HuH-7 (cell line): ENCODE data around the gene CUBN.
"Not testable (repeated sequence)": the region's sequence is repeated elsewhere in the genome, so short reads cannot be mapped to it uniquely, and the experiment has no call there.

Experiments
- DNase-seq: peaks from one replicate; pipeline ENCODE4 v3.0.0; 2011; ENCODE audit warnings: low spot score

CUBN gene

DNA sequence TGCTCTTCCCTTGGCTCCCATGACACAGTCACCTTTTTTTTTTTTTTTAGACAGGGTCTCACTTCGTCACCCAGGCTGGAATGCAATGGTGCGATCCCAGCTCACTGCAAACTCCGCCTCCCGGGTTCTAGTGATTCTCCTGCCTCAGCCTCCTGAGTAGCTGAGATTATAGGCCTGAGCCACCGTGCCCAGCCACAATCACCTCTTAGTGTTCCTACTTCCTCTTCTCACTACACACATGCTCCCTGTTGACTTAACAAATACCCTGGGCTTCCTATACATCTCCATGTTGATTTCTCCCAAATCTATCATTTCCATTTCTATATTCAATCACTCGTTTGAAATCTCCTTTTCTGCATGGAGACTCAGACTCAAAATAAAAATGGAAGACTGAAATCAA, 91.7 kb downstream of the CUBN start:
- DNase-seq, result no peak

DNA sequence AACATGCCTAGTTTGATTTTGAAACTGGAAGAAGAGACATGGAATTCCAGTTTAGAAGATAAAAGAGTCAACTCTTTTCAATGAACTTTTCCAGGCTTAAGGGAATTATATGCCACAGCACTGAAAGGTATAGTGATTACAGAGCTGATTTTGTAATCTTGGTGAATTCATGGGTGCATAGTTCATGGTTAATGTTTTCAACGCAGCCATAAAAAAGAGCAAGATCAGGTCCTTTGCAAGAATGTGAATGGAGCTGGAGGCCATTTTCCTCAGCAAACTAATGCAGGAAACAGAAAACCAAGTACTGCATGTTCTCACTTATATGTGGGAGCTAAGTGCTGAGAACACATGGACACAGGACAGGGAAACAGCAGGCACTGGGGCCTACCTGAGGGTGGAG, 94.2 kb downstream of the CUBN start:
- no peak for DNase-seq

DNA sequence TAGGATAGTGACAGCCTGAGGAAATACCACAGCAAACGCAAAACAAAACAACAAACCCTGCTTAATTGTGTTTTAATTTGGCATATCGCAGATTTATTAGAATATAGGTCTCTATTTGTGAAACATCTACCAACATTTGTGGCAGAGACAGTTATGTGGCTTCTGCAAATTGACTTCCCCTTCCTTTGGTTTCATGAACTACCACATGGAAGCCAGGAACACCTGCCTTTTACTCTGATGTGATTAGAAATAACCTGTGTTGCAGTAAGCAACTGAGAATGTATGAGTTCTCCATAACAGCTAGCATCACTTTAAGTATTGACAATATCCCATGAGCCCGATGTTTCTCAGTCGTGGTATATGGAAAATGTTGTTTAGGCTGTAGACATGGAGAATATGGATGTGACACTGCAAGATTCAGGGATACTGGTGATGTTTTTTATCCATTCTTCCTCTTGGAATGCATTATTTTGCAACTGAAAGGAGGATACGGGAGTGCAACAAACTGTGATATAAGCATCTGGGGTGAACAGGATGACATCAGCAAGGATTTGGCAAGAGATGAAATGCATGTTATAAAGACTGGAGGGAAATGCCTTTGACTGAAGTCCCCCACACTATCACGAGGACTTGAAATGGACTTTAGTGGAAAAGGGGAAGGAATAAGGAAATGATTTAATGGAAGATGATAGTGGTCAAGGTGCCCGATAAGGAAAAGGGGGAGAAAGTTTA, 95.9 kb downstream of the CUBN start:
- DNase-seq, result no peak

- DNase-seq, result no peak
Measured at GRCh38 chr10:17031637-17032635, 97.7 kb downstream of the CUBN start.

- no peak for DNase-seq
Measured at GRCh38 chr10:17029581-17030271, 99.9 kb downstream of the CUBN start.

DNA sequence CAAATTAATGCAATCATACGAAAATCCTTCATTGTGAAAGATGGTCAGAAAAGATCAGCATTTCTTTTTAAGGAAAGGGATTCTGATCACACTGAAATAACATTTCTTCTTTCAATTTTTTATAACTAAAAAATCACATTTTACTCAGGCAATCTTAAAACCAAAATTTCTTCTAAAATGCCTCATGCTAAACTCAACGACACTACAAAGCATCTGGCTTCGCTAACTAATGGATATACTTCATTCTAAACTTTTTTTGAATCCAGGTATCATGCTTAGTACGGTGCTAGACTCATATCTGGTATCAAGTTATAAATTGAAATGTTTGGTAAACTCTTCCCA, 100.4 kb downstream of the CUBN start:
- no peak for DNase-seq

- no peak for DNase-seq
Measured at GRCh38 chr10:17028798-17029197, 100.8 kb downstream of the CUBN start.

DNA sequence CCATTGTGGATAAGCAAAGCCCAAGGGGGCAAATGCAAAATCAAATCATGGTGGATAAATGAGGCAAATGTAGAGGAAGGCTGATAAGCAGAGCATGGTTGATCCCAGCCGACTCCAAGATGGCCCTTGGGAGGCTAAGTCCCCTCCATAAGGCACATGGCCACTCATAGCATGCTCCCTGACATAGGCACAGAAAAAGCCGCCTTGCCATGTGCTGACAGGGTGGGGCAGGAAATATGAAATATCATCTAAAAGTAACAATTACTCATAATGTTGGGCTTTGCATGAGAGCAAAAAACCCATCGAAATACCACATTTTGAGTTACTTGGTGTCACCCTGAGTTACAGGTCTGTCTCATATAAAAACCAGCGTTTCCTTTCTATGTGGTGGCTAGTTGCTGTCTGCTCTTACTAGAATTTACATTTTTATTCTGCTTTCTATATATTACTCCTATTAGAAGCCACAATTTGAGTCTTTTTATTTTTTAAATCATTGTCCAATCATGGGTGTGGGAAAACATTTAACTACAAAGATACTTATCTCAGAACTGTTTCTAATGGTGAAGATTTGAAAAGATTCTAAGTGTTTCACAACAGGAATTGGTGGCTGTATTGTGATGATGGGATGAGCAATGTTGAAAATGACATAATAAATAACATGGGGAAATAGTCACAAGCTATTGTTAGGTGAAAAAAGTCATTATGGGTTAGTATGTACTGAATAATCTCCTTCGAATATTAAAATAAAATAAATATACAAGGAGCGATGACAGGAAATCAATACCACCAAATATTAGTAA, 102.7 kb downstream of the CUBN start:
- DNase-seq, result no peak

DNA sequence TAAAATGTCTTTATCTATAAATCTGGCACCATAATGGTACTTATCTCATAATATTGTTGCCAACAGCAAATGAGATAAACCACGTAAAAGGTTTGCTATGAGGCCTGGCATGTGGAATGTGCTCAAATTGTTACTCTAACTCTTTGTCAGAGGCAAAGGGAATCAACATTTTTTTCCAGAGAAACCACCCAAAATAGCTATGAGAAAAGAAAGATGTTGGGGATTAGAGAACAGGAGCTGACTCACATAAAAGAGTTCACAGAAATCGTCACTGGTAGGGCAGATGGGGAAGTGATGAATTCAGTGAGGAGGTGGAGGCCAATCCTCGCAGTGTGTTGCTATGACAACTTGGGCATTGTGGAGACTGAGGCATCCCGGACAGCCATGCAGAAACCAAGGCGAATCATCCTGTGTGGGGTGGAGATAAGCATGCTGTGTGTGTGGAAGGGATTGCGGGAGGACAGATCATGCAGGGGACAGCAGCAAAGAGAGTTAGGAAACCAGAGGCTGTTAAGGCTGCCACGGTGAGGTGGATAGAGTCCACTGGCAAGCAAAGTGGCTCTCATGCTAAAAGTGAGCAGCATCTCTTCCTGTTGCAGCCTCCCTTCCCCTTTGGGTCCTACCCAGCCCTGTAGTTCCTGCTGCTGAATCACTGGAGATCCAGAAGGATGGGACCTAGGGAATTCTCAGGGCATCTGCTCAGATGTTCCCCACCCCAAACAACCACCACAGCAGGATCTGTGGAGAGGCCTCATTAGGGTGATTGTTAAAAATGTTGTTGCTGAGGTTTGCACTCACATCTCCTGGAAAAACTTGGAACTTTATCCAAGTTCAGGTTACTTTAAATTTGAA, 103.9 kb downstream of the CUBN start:
- no peak for DNase-seq

- no peak for DNase-seq
Measured at GRCh38 chr10:17024461-17024860, 105.2 kb downstream of the CUBN start.

- no peak for DNase-seq
Measured at GRCh38 chr10:17023386-17024298, 106.0 kb downstream of the CUBN start.

DNA sequence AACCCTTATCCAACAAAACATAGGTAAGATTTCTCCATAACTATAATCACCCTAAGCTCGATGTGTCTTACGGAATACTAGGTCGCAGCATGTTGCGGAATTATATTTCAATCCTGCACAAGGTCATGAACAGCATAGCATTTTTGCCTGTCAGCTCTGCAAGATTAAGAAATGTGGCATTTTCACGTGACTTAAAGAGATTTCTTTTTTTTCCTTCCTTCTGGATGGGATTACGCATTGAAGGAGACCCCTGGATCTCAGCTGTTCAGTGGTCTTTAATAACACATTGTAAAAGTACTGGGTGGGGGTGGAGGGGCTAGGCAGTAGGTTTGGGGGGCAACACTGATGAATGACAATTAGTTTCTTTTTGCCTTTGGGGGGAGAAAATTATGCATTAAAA, 106.7 kb downstream of the CUBN start:
- DNase-seq, result no peak

DNA sequence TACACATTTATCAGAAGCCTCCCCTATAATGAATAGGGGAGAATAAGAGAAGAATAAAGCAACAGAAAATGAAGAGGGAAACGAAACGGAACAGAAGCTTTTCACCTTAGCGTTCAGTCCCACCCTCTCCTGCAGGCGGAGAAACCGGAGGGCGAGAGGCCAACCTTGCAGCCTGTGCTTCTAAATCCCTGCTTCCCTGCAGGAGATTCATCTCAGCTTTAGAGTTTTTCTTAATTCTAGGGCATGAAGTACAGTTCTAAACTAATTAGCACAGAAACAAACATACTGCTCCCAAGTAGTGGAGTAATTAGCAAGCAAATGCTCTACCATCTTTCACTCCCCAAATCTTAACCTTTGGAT, 107.2 kb downstream of the CUBN start:
- no peak for DNase-seq

GRCh38 chr10:17021656-17022465, 107.8 kb downstream of the CUBN start:
- no peak for DNase-seq

GRCh38 chr10:17019696-17020095, 109.9 kb downstream of the CUBN start:
- no peak for DNase-seq

DNA sequence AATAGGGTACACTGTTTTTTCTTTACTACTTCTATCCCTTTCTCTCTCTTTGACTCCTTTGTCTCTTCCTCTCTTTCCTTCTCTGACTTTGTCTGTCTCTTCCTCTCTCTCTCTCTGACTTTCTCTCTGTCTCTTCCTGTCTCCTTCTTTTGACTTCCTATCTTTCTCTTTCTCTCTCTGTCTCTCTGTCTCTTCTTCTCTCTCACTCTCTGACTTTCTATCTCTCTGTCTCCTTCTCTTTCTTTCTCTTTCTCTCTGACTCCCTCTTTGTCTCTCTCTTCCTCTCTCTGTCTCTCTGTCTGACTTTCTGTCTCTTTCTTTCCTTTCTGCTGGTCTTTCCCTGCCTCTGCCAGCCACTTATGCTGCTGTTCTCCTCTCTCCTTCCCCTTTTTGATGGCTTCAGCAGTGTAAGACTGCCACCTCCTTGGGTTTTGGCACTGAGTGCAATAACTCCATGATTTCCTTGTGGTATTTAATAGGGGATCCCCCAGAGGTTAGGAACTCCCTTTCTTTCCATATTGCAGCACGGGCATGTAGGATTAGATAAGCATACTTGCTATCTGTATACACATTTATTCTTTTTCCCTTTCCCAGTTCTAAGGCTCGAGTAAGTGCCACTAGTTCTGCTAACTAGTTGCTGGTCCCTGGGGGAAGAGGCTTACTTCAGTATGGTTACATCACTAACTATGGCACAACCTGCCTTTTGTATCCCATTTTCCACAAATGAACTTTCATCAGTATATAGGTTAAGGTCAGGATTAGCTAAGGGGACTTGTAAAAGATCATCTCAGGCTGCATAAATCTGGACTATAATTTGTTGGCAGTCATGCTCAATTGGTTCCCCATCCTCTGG, 116.3 kb downstream of the CUBN start:
- not testable (repeated sequence) for DNase-seq

DNA sequence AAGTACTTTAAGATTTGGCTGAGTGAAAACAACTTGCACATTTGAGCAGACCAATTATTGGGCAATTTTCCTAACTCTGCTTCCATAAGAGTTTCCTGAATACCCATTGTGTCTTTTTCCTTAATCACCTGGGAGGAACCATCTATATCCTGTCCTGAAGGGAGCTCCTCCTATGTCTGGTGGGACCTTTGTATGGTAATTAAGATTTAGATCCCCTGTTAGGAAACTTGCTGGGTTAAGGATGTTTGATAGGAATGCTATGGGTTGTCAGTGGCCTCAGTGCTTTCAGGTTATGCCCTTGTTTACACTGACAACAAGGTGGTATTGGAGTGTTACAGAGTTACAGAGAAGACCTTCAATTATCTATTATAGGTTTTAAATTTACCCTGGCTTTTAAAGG, 116.9 kb downstream of the CUBN start:
- not testable (repeated sequence) for DNase-seq
